Measurements from ENCODE around the gene AFF3. TPM values are rescaled to one million over a fixed set of nuclear protein-coding genes. Genes with fewer than 3 reads are reported as not detected.
"Not testable (repeated sequence)": the region's sequence is repeated elsewhere in the genome, so short reads cannot be mapped to it uniquely, and the experiment has no call there.

AFF3 gene
- total RNA-seq, 3 donors from 2014 or later (not counting 1 experiment from before 2014, with no cell fraction given), result 4.6 to 9.6 (median 5.6) TPM

- no peak overlapping the region for H3K4me3 Mint-ChIP-seq
- H3K27me3 ChIP-seq (ENCODE audit: control insufficient read depth, insufficient read depth, low read length), result no peaks in the 10 kb centered on the region
- intact Hi-C loops (cut with micrococcal nuclease), result no loop called here
- no peaks in the 10 kb centered on the region for H3K36me3 ChIP-seq (ENCODE audit: control insufficient read depth, insufficient read depth, low read length)
- H3K27ac Mint-ChIP-seq, result no peak overlapping the region
- H3K36me3 Mint-ChIP-seq, result no peaks in the 10 kb centered on the region
- no peaks in the 10 kb centered on the region for H3K9me3 Mint-ChIP-seq
- no peaks in the 10 kb centered on the region for H3K4me1 ChIP-seq (ENCODE audit: control insufficient read depth, insufficient read depth, low read length)
- H3K9me3 ChIP-seq (ENCODE audit: control insufficient read depth, insufficient read depth, low read length), result no peaks in the 10 kb centered on the region
- H3K27me3 Mint-ChIP-seq (ENCODE audit: low read depth in 2 of 2), result peaks cover 4 to 7% of the 10 kb centered on the region in 2 donors
- H3K27ac ChIP-seq (ENCODE audit: low read length), result no peak overlapping the region
- 87% methylated on average over 7 of the region's 7 CpGs for WGBS (ENCODE audit: insufficient coverage)
- no peak for TF ChIP-seq CTCF (IDR thresholded peaks at IDR 0.05)
- H3K4me3 ChIP-seq (ENCODE audit: low read length), result no peak overlapping the region
- no peaks in the 10 kb centered on the region for H3K4me1 Mint-ChIP-seq
- DNase-seq (no peak), ATAC-seq (no peak)
Measured at GRCh38 chr2:99743146-99743545, 399.2 kb downstream of the AFF3 start.

- Histone ChIP-seq H3K27ac (ENCODE audit: low read length) (no peak overlapping the region), H3K4me3 (ENCODE audit: low read length) (no peak overlapping the region), H3K36me3 (ENCODE audit: control insufficient read depth, insufficient read depth, low read length) (no peaks in the 10 kb centered on the region), H3K4me1 (ENCODE audit: control insufficient read depth, insufficient read depth, low read length) (no peaks in the 10 kb centered on the region), H3K9me3 (ENCODE audit: control insufficient read depth, insufficient read depth, low read length) (no peaks in the 10 kb centered on the region), H3K27me3 (ENCODE audit: control insufficient read depth, insufficient read depth, low read length) (no peaks in the 10 kb centered on the region)
- WGBS (ENCODE audit: insufficient coverage), result 88% methylated on average over 1 of the region's 1 CpG
- no peak for TF ChIP-seq CTCF (IDR thresholded peaks at IDR 0.05)
- Mint-ChIP-seq H3K36me3 (no peaks in the 10 kb centered on the region), H3K9me3 (no peaks in the 10 kb centered on the region), H3K27ac (no peak overlapping the region), H3K4me3 (no peak overlapping the region), H3K27me3 (ENCODE audit: low read depth in 2 of 2) (peaks cover 0 to 6% of the 10 kb centered on the region in 2 donors), H3K4me1 (no peaks in the 10 kb centered on the region)
- ATAC-seq (no peak), DNase-seq (no peak)
- intact Hi-C loops (cut with micrococcal nuclease), result no loop called here
Measured at GRCh38 chr2:99737537-99737936, 404.9 kb downstream of the AFF3 start.

- Histone ChIP-seq H3K4me1 (ENCODE audit: control insufficient read depth, insufficient read depth, low read length) (no peaks in the 10 kb centered on the region), H3K27ac (ENCODE audit: low read length) (no peak overlapping the region), H3K36me3 (ENCODE audit: control insufficient read depth, insufficient read depth, low read length) (no peaks in the 10 kb centered on the region), H3K4me3 (ENCODE audit: low read length) (no peak overlapping the region), H3K27me3 (ENCODE audit: control insufficient read depth, insufficient read depth, low read length) (no peaks in the 10 kb centered on the region), H3K9me3 (ENCODE audit: control insufficient read depth, insufficient read depth, low read length) (no peaks in the 10 kb centered on the region)
- DNase-seq (no peak), ATAC-seq (no peak)
- no peaks in the 10 kb centered on the region for H3K9me3 Mint-ChIP-seq
- TF ChIP-seq CTCF (IDR thresholded peaks at IDR 0.05), result no peak
- H3K4me1 Mint-ChIP-seq, result no peaks in the 10 kb centered on the region
- no peak overlapping the region for H3K27ac Mint-ChIP-seq
- intact Hi-C loops (cut with micrococcal nuclease), result no loop called here
- peaks cover 0 to 6% of the 10 kb centered on the region in 2 donors for H3K27me3 Mint-ChIP-seq (ENCODE audit: low read depth in 2 of 2)
- WGBS (ENCODE audit: insufficient coverage), result 82% methylated on average over 1 of the region's 1 CpG
- H3K4me3 Mint-ChIP-seq, result no peak overlapping the region
- H3K36me3 Mint-ChIP-seq, result no peaks in the 10 kb centered on the region
Measured at GRCh38 chr2:99735753-99736152, 406.6 kb downstream of the AFF3 start.

GRCh38 chr2:99735314-99735713, 407.1 kb downstream of the AFF3 start:
- H3K4me3 ChIP-seq (ENCODE audit: low read length); H3K27me3 Mint-ChIP-seq (ENCODE audit: low read depth in 2 of 2); ATAC-seq; H3K27me3 ChIP-seq (ENCODE audit: control insufficient read depth, insufficient read depth, low read length); DNase-seq; intact Hi-C loops (cut with micrococcal nuclease); H3K9me3 Mint-ChIP-seq; H3K9me3 ChIP-seq (ENCODE audit: control insufficient read depth, insufficient read depth, low read length); H3K27ac Mint-ChIP-seq; H3K4me3 Mint-ChIP-seq; H3K36me3 Mint-ChIP-seq; H3K4me1 Mint-ChIP-seq; H3K4me1 ChIP-seq (ENCODE audit: control insufficient read depth, insufficient read depth, low read length); H3K36me3 ChIP-seq (ENCODE audit: control insufficient read depth, insufficient read depth, low read length); H3K27ac ChIP-seq (ENCODE audit: low read length): not testable (repeated sequence)
- WGBS (ENCODE audit: insufficient coverage), result 76% methylated on average over 8 of the region's 8 CpGs

Measured in natural killer cell (primary cell).